Spleen (tissue), 11 donors: ENCODE data around the gene MBLAC1. TPM values are rescaled to one million over a fixed set of nuclear protein-coding genes. Genes with fewer than 3 reads are reported as not detected.
A peak's percentile ranks its signal among the peaks of the same experiment; 100 is the strongest.

Experiments
- DNase-seq: peaks from one replicate; pipeline ENCODE4 v3.0.0-alpha.2; 2020
- H3K27ac ChIP-seq, 8 donors: fragments of 200-600 bp; sonication (generic) in 7 of 8; 1 replicate in 4 of 8; 2 replicates in 4 of 8; pipeline versions ENCODE4 v1.5.0 to v1.8.0; 2016 to 2021; ENCODE audit warnings: inconsistent platforms in 4 of 8, mild to moderate bottlenecking in 4 of 8, moderate library complexity in 1 of 8
- H3K27me3 ChIP-seq, 7 donors: fragments of 200-600 bp; sonication (generic) in 6 of 7; replicated peaks in 1 of 7; 1 replicate in 4 of 7; 2 replicates in 3 of 7; pipeline versions ENCODE4 v1.5.0 to v1.8.0; 2016 to 2021; ENCODE audit warnings: inconsistent platforms in 3 of 7, mild to moderate bottlenecking in 1 of 7
- H3K36me3 ChIP-seq, 6 donors: fragments of 200-600 bp; sonication (generic) in 5 of 6; 1 replicate in 4 of 6; 2 replicates in 2 of 6; pipeline versions ENCODE4 v1.5.0 to v1.8.0; 2016 to 2021; ENCODE audit warnings: inconsistent platforms in 2 of 6
- H3K4me1 ChIP-seq, 6 donors: fragments of 200-600 bp; sonication (generic) in 5 of 6; 1 replicate in 3 of 6; 2 replicates in 3 of 6; pipeline versions ENCODE4 v1.5.0 to v1.8.0; 2016 to 2021; ENCODE audit warnings: inconsistent platforms in 3 of 6
- H3K4me3 ChIP-seq, 8 donors: fragments of 200-600 bp; sonication (generic) in 7 of 8; 1 replicate in 4 of 8; 2 replicates in 4 of 8; pipeline versions ENCODE4 v1.5.0 to v1.8.0; 2016 to 2021; ENCODE audit warnings: inconsistent platforms in 4 of 8, mild to moderate bottlenecking in 4 of 8, moderate library complexity in 2 of 8
- H3K9me3 ChIP-seq, 8 donors: fragments of 200-600 bp; sonication (generic) in 7 of 8; 1 replicate in 4 of 8; 2 replicates in 4 of 8; pipeline versions ENCODE4 v1.5.0 to v1.8.0; 2016 to 2021; ENCODE audit warnings: inconsistent platforms in 4 of 8
- POLR2A ChIP-seq, 3 donors: fragments of 450-650 bp; IDR thresholded peaks; one replicate each; pipeline ENCODE4 v1.5.1; 2017; ENCODE audit warnings: antibody characterized with exemption in 3 of 3, mild to moderate bottlenecking in 1 of 3
- POLR2AphosphoS5 ChIP-seq, 3 donors: sonication (generic); formaldehyde crosslinking; IDR thresholded peaks; one replicate each; pipeline ENCODE4 v1.5.1; 2017; ENCODE audit warnings: antibody characterized with exemption in 3 of 3
- WGBS, 5 donors: extraction: QIAGEN DNeasy Blood & Tissue Kit in 3 of 5; methylation state at CpG; one replicate each; pipeline versions ENCODE4 v1.1.5 to v1.1.7; 2013 to 2018; 5-methylcytosine and 5-hydroxymethylcytosine counted together
- intact Hi-C: fragments of 100-400 bp; cut with DNase I; formaldehyde crosslinking; loops from one replicate; pipeline ENCODE4 v1.15.0; 2023; ENCODE audit warnings: low total_unique reads
- polyA plus RNA-seq, 3 donors: library from polyadenylated mRNA; stranded (reverse); fragments of 200-250 nt; gene quantifications; one replicate each; pipeline ENCODE4 v1.2.1, GENCODE V29; 2013
- total RNA-seq, 7 donors: library from RNA; depleted of rRNA in 3 of 7; stranded (reverse); fragments of >200 nt in 3 of 7; fragmentation: NEBNext Ultra II Directional in 4 of 7; extraction: Animal tissue kit (Norgen Biotek cat#: 25700) in 4 of 7; gene quantifications; one replicate each; pipeline versions ENCODE4 v1.1.0 to v1.2.1, GENCODE V29; 2016 to 2021
- TF ChIP-seq, protein P1 (sequence below), 11 experiments: fragments of 200-600 bp in 7 of 11; fragments of 450-650 bp in 4 of 11; sonication (generic) in 4 of 11; IDR thresholded peaks in 8 of 11; conservative IDR thresholded peaks in 3 of 11; 1 replicate in 7 of 11; 2 replicates in 4 of 11; pipeline versions ENCODE4 v1.4.0 to v1.8.0; 2016 to 2021; ENCODE audit warnings: antibody characterized with exemption in 11 of 11, inconsistent platforms in 4 of 11, mild to moderate bottlenecking in 1 of 11
- donor health status: healthy with polysubstance abuse.
- donor health status: DM: no; HTN: no; CAD: no; lungs with moderate emphysema.
- donor health status: DM: no; HTN: no; CAD: no.
- donor health status: Bipolar disorder and iron deficiency.
- donor health status: healthy.
- donor health status: DM: no; HTN: no; CAD: no.
- donor health status: DM: yes; HTN: yes; CAD: no.

Gene MBLAC1
- total and polyA plus RNA-seq, 10 donors: 1.7 to 4.4 (median 2.2) TPM

GRCh38 chr7:100122067-100122466 is 4.7 kb upstream of the MBLAC1 start:
- H3K9me3 ChIP-seq: no peaks in the 10 kb centered on the region
- no peak overlapping the region for H3K4me3 ChIP-seq
- H3K27me3 ChIP-seq: no peaks in the 10 kb centered on the region
- TF ChIP-seq POLR2A (IDR thresholded peaks at IDR 0.05) (no peak), POLR2AphosphoS5 (IDR thresholded peaks at IDR 0.05) (no peak)
- TF ChIP-seq, protein P1, sequence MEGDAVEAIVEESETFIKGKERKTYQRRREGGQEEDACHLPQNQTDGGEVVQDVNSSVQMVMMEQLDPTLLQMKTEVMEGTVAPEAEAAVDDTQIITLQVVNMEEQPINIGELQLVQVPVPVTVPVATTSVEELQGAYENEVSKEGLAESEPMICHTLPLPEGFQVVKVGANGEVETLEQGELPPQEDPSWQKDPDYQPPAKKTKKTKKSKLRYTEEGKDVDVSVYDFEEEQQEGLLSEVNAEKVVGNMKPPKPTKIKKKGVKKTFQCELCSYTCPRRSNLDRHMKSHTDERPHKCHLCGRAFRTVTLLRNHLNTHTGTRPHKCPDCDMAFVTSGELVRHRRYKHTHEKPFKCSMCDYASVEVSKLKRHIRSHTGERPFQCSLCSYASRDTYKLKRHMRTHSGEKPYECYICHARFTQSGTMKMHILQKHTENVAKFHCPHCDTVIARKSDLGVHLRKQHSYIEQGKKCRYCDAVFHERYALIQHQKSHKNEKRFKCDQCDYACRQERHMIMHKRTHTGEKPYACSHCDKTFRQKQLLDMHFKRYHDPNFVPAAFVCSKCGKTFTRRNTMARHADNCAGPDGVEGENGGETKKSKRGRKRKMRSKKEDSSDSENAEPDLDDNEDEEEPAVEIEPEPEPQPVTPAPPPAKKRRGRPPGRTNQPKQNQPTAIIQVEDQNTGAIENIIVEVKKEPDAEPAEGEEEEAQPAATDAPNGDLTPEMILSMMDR (IDR thresholded peaks at IDR 0.05 in 8 of 11, conservative IDR thresholded peaks at IDR 0.05 in 3 of 11): no peak
- peaks cover 28 to 90% (median 55%) of the 10 kb centered on the region in 6 donors for H3K4me1 ChIP-seq
- peaks cover 0 to 29% (median 0%) of the 10 kb centered on the region in 6 donors for H3K36me3 ChIP-seq
- 77 to 90% (median 82%) methylated on average over 13 of the region's 13 CpGs for WGBS, 5 donors
- no peak for DNase-seq
- intact Hi-C loops: no loop called here
- H3K27ac ChIP-seq: peak overlapping the region in 3 of 8 donors; percentile 7 to 38 (median 8)

DNA sequence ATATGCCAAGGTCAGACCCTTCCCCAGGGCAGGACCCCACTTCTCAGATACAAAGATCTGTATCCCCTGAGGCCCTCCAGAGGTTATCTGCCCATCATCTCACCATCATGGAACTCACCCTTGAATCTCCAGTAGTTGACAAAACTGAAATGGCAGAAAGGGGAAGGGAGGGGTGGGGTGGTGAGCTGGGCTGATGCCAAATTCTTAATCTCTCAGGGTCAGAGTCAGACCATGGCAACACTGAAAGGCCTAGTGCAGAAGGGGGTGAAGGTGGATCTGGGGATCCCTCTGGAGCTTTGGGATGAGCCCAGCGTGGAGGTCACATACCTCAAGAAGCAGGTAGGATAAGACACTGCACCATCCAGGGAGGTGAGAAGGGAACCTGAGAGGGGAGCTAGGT is 4.2 kb upstream of the MBLAC1 start:
- 87 to 95% (median 94%) methylated on average over 1 of the region's 1 CpG for WGBS, 5 donors
- TF ChIP-seq, protein P1 (IDR thresholded peaks at IDR 0.05 in 8 of 11, conservative IDR thresholded peaks at IDR 0.05 in 3 of 11): no peak
- TF ChIP-seq POLR2AphosphoS5 (IDR thresholded peaks at IDR 0.05) (no peak), POLR2A (IDR thresholded peaks at IDR 0.05) (no peak)
- Histone ChIP-seq H3K27ac (peak overlapping the region in 3 of 8 donors; percentile 7 to 38 (median 8)), H3K36me3 (peaks cover 0 to 29% (median 0%) of the 10 kb centered on the region in 6 donors), H3K27me3 (no peaks in the 10 kb centered on the region), H3K9me3 (no peaks in the 10 kb centered on the region), H3K4me1 (peaks cover 28 to 90% (median 53%) of the 10 kb centered on the region in 6 donors), H3K4me3 (no peak overlapping the region)
- intact Hi-C loops: no loop called here
- DNase-seq: no peak

DNA sequence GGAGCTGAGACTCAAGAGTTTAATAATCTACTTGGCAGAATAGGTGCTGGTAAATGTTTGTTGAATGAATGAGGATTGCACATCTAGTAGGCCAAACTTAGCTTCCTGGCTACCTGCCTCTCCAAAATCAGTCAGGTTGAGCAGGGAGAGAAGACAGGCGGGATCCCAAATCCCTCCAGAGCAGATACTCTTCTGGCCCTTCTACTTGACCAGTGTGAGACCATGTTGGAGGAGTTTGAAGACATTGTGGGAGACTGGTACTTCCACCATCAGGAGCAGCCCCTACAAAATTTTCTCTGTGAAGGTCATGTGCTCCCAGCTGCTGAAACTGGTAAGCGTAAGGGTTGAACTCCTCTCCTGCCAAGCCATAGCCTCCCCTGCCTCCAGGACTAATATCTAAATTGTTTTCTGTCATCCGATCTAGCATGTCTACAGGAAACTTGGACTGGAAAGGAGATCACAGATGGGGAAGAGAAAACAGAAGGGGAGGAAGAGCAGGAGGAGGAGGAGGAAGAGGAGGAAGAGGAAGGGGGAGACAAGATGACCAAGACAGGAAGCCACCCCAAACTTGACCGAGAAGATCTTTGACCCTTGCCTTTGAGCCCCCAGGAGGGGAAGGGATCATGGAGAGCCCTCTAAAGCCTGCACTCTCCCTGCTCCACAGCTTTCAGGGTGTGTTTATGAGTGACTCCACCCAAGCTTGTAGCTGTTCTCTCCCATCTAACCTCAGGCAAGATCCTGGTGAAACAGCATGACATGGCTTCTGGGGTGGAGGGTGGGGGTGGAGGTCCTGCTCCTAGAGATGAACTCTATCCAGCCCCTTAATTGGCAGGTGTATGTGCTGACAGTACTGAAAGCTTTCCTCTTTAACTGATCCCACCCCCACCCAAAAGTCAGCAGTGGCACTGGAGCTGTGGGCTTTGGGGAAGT is 2.2 kb upstream of the MBLAC1 start:
- Histone ChIP-seq H3K36me3 (peaks cover 0 to 29% (median 0%) of the 10 kb centered on the region in 6 donors), H3K27ac (peak overlapping the region in 4 of 8 donors; percentile 14 to 61 (median 40)), H3K4me3 (no peak overlapping the region), H3K9me3 (no peaks in the 10 kb centered on the region), H3K27me3 (no peaks in the 10 kb centered on the region), H3K4me1 (peaks cover 27 to 84% (median 54%) of the 10 kb centered on the region in 6 donors)
- TF ChIP-seq, protein P1 (IDR thresholded peaks at IDR 0.05 in 8 of 11, conservative IDR thresholded peaks at IDR 0.05 in 3 of 11): no peak
- TF ChIP-seq POLR2A (IDR thresholded peaks at IDR 0.05) (no peak), POLR2AphosphoS5 (IDR thresholded peaks at IDR 0.05) (no peak)
- WGBS, 5 donors: 56 to 71% (median 68%) methylated on average over 4 of the region's 4 CpGs
- no peak for DNase-seq
- intact Hi-C loops: loop anchor here (5.0 kb wide), 1 partner anchor 42 kb away; the partner anchor contains the start of gene ZNF3
